Thyroid gland (tissue), 4 donors: Measurements from ENCODE around the gene MAML3. TPM values are rescaled to one million over a fixed set of nuclear protein-coding genes. Genes with fewer than 3 reads are reported as not detected.
A peak's percentile ranks its signal among the peaks of the same experiment; 100 is the strongest.

Experiments
- DNase-seq, 2 donors: peaks; one replicate each; pipeline ENCODE4 v3.0.0-alpha.2; 2019
- H3K27ac ChIP-seq, 3 donors: fragments of 200-600 bp; sonication (generic); 1 replicate in 2 of 3; 2 replicates in 1 of 3; pipeline ENCODE4 v1.5.1; 2016 to 2019; ENCODE audit warnings: mild to moderate bottlenecking in 1 of 3, moderate library complexity in 1 of 3
- H3K27me3 ChIP-seq: fragments of 200-600 bp; sonication (generic); one replicate; pipeline ENCODE4 v1.5.1; 2019
- H3K36me3 ChIP-seq, 2 donors: fragments of 200-600 bp; sonication (generic); one replicate each; pipeline ENCODE4 v1.5.1; 2016 to 2019
- H3K4me1 ChIP-seq, 2 donors: fragments of 200-600 bp; sonication (generic); one replicate each; pipeline ENCODE4 v1.5.1; 2017 to 2019
- H3K4me3 ChIP-seq, 3 donors: fragments of 200-600 bp; sonication (generic); replicated peaks in 1 of 3; 1 replicate in 2 of 3; 2 replicates in 1 of 3; pipeline ENCODE4 v1.5.1; 2016; ENCODE audit warnings: mild to moderate bottlenecking in 1 of 3
- H3K9me3 ChIP-seq: fragments of 200-600 bp; sonication (generic); one replicate; pipeline ENCODE4 v1.5.1; 2017
- POLR2A ChIP-seq, 2 donors: fragments of 450-650 bp; IDR thresholded peaks; one replicate each; pipeline ENCODE4 v1.6.1; 2017; ENCODE audit warnings: antibody characterized with exemption in 2 of 2, mild to moderate bottlenecking in 2 of 2, moderate library complexity in 1 of 2
- WGBS, 2 donors: methylation state at CpG; one replicate each; pipeline ENCODE4 v1.1.5; 2017; 5-methylcytosine and 5-hydroxymethylcytosine counted together
- intact Hi-C: fragments of 100-400 bp; cut with DNase I; formaldehyde crosslinking; loops from one replicate; pipeline ENCODE4 v1.15.1; 2023
- total RNA-seq, 4 donors: library from RNA; depleted of rRNA; stranded (reverse); fragments of >200 nt; gene quantifications; one replicate each; pipeline ENCODE4 v1.2.3, GENCODE V29; 2016
- TF ChIP-seq, protein P1 (sequence below), 6 experiments: fragments of 200-600 bp in 3 of 6; fragments of 450-650 bp in 3 of 6; sonication (generic) in 3 of 6; IDR thresholded peaks; one replicate each; pipeline ENCODE4 v1.5.1; 2016 to 2019; ENCODE audit warnings: antibody characterized with exemption in 6 of 6, mild to moderate bottlenecking in 2 of 6, inconsistent platforms in 1 of 6, moderate library complexity in 1 of 6

The MAML3 gene
- total RNA-seq, 4 donors from 2014 or later: 5.7 to 14.1 (median 11.4) TPM

DNA sequence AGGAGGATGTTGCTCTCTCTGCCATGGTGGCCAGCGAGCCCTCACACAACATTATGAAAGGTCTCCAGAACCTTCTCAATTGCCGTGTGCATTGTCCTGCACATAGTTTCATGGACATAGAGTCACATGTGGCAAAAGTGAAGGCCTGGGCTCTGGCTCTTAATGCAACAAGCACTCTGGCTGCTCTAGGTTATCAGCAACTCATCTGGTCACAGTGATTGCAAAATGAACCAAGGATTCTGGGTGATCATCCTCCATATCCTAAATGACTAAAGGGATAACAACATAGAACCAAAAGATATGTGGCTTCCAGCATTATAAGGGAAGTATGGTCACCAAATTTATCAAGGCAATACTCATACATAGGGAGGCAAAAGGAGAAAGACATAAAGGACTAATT is 313.2 kb downstream of the MAML3 start:
- Histone ChIP-seq H3K27ac (no peak overlapping the region), H3K4me3 (no peak overlapping the region), H3K9me3 (no peaks in the 10 kb centered on the region), H3K36me3 (no peaks in the 10 kb centered on the region), H3K27me3 (no peaks in the 10 kb centered on the region), H3K4me1 (no peaks in the 10 kb centered on the region)
- intact Hi-C loops: no loop called here
- TF ChIP-seq, protein P1, sequence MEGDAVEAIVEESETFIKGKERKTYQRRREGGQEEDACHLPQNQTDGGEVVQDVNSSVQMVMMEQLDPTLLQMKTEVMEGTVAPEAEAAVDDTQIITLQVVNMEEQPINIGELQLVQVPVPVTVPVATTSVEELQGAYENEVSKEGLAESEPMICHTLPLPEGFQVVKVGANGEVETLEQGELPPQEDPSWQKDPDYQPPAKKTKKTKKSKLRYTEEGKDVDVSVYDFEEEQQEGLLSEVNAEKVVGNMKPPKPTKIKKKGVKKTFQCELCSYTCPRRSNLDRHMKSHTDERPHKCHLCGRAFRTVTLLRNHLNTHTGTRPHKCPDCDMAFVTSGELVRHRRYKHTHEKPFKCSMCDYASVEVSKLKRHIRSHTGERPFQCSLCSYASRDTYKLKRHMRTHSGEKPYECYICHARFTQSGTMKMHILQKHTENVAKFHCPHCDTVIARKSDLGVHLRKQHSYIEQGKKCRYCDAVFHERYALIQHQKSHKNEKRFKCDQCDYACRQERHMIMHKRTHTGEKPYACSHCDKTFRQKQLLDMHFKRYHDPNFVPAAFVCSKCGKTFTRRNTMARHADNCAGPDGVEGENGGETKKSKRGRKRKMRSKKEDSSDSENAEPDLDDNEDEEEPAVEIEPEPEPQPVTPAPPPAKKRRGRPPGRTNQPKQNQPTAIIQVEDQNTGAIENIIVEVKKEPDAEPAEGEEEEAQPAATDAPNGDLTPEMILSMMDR (IDR thresholded peaks at IDR 0.05): no peak
- no peak for TF ChIP-seq POLR2A (IDR thresholded peaks at IDR 0.05)
- 90 to 100% methylated on average over 2 of the region's 2 CpGs for WGBS, 2 donors
- DNase-seq: no peak

DNA sequence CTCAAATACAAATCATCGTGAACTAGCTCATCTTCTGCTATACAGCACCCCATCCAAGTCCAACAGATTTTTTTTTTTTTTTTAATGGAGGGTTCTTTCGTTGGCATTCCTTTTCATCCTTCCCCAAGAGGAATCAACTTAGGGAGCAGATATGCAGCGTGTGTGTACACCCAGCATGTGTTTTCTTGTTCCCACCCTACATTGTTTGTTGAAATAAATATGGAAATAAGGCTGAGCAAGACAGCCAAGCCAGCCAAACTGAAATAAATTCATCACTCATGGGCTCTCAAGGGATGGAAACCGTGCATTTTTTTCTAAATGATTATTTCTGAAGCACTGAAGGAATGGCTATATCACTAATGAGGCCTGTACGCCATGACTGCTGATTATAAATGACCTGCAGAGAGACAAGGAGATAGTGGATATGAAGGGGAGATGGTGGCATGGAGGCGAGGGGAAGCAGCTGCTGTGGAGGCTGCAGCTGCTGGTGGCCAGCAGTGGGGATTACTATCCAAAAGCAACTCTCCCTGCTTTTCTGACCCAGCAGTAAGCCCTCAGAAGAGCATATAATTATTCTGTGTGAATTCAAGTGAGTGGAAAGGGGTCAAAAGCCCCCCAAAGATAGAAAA is 314.5 kb downstream of the MAML3 start:
- WGBS, 2 donors: 79 to 86% methylated on average over 6 of the region's 6 CpGs
- DNase-seq: no peak
- peaks cover 9% of the 10 kb centered on the region in 2 donors for H3K4me1 ChIP-seq
- no peak overlapping the region for H3K27ac ChIP-seq
- no peaks in the 10 kb centered on the region for H3K9me3 ChIP-seq
- H3K27me3 ChIP-seq: no peaks in the 10 kb centered on the region
- intact Hi-C loops: no loop called here
- no peak overlapping the region for H3K4me3 ChIP-seq
- TF ChIP-seq, protein P1 (IDR thresholded peaks at IDR 0.05): no peak
- TF ChIP-seq POLR2A (IDR thresholded peaks at IDR 0.05): no peak
- no peaks in the 10 kb centered on the region for H3K36me3 ChIP-seq

- TF ChIP-seq, protein P1 (IDR thresholded peaks at IDR 0.05): no peak
- TF ChIP-seq POLR2A (IDR thresholded peaks at IDR 0.05): no peak
- peaks cover 12 to 13% of the 10 kb centered on the region in 2 donors for H3K4me1 ChIP-seq
- 89 to 100% methylated on average over 3 of the region's 3 CpGs for WGBS, 2 donors
These were observed 315.2 kb downstream of the MAML3 start for GRCh38 chr4:139838811-139839210.

GRCh38 chr4:139834981-139835391 is 319.0 kb downstream of the MAML3 start:
- no peak overlapping the region for H3K4me3 ChIP-seq
- H3K36me3 ChIP-seq: no peaks in the 10 kb centered on the region
- H3K9me3 ChIP-seq: no peaks in the 10 kb centered on the region
- intact Hi-C loops: no loop called here
- peak overlapping the region in 2 of 3 donors; percentile 43 to 46 for H3K27ac ChIP-seq
- H3K4me1 ChIP-seq: peaks cover 12 to 13% of the 10 kb centered on the region in 2 donors
- WGBS, 2 donors: 59 to 66% methylated on average over 2 of the region's 2 CpGs
- H3K27me3 ChIP-seq: no peaks in the 10 kb centered on the region
- TF ChIP-seq POLR2A (IDR thresholded peaks at IDR 0.05): no peak
- TF ChIP-seq, protein P1 (IDR thresholded peaks at IDR 0.05): no peak
- DNase-seq: peak; percentile 15 to 20

More at GRCh38 chr4:139838811-139839210, 315.2 kb downstream of the MAML3 start:
- no peak overlapping the region for H3K27ac ChIP-seq
- intact Hi-C loops: no loop called here
- no peak overlapping the region for H3K4me3 ChIP-seq
- no peaks in the 10 kb centered on the region for H3K36me3 ChIP-seq
- no peaks in the 10 kb centered on the region for H3K27me3 ChIP-seq
- H3K9me3 ChIP-seq: no peaks in the 10 kb centered on the region
- no peak for DNase-seq

- WGBS, 2 donors: 90 to 96% methylated on average over 8 of the region's 8 CpGs
- Histone ChIP-seq H3K27ac (peak overlapping the region in 1 of 3 donors; percentile 11), H3K9me3 (no peaks in the 10 kb centered on the region), H3K36me3 (no peaks in the 10 kb centered on the region), H3K4me3 (no peak overlapping the region), H3K4me1 (peaks cover 12 to 13% of the 10 kb centered on the region in 2 donors), H3K27me3 (no peaks in the 10 kb centered on the region)
- no peak for DNase-seq
- intact Hi-C loops: no loop called here
- TF ChIP-seq POLR2A (IDR thresholded peaks at IDR 0.05): no peak
- TF ChIP-seq, protein P1 (IDR thresholded peaks at IDR 0.05): no peak
These were observed 319.7 kb downstream of the MAML3 start for GRCh38 chr4:139834226-139834662.
